T-helper 2 cell treated with Interferon-gamma antibody and Interleukin-4, amounts not matched to agents 100 ng/mL and 5 ng/mL, for 36 hours (primary cell): ENCODE measurements around the gene LRRC52. TPM values are rescaled to one million over a fixed set of nuclear protein-coding genes. Genes with fewer than 3 reads are reported as not detected.
"Not testable (repeated sequence)": the region's sequence is repeated elsewhere in the genome, so short reads cannot be mapped to it uniquely, and the experiment has no call there.

Experiments
- intact Hi-C: fragments of 100-400 bp; cut with micrococcal nuclease; formaldehyde crosslinking; loops from one replicate; pipeline ENCODE4 v1.15.1; 2023
- total RNA-seq: library from RNA; stranded (reverse); gene quantifications from 2 replicates; pipeline ENCODE4 v1.2.3, GENCODE V29; 2022

LRRC52 gene
- total RNA-seq, 1 donor from 2014 or later = not detected

DNA sequence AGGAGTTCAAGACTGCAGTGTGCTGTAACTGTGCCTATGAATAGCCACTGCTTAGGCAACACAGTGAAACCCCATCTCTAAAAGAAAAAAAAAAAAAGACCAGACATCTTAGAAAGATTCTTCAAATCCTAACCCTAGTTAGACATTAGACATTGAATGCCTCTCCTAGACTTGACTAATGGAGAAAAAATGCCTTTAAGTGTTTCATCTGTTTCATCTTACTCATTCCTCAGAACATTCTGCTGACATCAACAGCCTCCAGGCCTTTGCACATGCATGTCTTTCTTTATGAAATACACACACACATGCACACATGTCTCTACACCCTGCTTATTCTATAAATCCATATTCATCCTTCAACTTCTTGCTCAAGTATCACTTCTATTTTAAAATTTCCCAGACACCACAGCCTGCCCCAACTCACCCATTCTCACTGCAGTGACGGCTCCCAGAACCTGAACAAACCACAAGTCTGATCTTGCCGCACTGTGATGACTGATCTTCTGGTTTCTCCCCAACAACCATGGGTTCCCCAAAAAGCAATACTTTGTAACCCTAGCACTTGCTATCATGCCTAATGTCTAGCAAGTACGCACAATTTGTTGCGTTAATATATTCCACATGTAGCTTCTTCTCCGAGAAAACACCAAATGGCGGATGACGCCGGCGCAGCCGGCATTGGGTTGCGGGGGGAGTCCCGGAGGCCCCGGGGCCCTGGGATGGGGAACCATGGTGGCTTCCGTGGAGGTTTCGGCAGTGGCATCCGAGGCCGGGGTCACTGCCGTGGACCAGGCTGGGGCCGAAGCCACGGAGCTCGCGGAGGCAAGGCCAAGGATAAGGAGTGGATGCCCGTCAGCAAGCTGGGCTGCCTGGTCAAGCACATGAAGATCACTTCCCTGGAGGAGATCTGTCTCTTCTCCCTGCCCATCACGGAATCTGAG is 37.4 kb downstream of the LRRC52 start:
- intact Hi-C loops = no loop called here

DNA sequence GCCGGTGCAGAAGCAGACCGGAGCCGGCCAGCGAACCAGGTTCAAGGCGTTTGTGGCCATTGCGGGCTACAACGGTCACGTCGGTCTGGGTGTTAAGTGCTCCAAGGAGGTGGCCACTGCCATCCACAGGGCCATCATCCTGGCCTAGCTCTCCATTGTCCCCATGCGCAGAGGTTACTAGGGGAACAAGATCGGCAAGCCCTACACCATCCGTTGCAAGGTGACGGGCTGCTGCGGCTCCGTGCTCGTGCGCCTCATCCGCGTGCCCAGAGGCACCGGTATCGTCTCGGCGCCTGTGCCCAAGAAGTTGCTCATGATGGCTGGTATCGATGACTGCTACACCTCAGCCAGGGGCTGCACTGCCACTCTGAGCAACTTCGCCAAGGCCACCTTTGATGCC is 38.1 kb downstream of the LRRC52 start:
- intact Hi-C loops = no loop called here

DNA sequence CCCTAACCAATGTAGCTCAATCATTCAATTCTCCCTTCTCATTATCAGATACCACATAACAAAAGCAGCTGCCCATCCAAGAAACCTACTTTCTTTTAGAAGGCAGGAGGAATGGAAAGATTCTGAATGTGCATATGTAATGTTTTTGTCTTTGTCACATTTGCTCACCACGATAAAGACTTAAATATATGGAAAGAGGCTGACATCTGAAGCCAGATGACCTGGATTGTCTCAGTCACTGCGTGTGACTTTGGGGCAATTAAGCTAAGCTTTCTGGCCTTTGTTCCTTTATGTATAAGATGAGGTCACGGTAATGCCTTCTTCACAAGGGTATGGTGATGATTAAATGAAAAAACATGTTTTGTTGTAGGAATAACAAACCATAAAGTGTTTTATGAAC is 42.6 kb downstream of the LRRC52 start:
- intact Hi-C loops = no loop called here

DNA sequence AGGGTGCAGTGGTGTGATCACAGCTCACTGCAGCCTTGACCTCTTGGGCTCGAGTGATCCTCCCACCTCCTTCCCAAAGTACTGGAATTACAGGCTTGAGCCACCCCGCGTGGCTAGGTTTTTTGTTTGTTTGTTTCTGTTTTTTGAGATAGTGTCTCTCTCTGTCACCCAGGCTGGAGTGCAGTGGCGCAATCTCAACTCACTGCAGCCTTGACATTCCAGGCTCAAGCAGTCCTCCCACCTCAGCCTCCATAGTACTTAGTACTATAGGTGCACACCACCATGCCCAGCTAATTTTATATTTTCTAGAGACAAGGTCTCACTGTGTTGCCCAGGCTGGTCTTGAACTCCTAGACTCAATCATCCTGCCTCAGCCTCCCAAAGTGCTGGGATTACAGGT is 47.6 kb downstream of the LRRC52 start:
- intact Hi-C loops = loop anchor here (10.0 kb wide), 1 partner anchor 573 kb away; the partner anchor contains the start of gene FAM78B

DNA sequence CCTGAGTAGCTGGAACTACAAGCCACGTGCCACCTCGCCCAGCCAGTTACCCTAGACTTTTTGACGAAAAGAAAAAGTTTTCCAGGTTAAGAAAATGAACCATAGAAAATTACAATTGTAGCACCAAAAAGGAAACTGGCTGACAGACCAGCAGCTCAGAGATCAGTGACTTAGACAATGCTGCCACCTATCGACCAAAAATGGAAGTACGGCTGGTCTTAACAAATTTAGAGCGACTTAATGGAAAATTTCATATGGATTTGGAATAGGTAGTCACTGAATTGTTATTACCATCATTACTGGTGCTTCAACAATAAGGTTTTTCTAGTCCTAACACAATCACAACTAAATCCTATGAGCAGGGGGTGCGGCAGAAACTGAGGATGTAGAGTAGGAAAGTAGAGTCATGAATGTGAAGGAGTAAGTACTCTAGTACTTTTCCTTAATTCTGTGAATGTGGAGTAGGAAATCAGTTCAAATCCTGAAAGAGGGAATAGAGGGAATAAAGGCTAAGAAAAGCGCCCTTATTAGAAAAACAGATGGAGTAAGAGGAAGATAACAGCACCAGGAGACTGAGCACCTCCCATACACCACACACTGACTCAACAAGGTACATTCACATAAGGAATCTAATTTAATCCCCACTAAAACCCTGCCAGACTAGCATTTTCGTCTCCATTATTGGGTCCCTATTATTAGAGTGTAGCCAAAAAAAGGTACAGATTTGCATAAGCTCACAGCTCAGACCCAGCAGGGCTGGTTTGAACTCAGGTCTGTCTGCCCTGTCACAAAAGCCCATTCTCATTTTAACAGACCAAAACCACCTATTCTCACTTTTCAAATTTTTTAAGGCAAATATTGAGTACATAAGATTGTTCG is 49.4 kb downstream of the LRRC52 start:
- intact Hi-C loops = loop anchor here (1.0 to 10.0 kb wide), 6 partner anchors 189 to 572 kb away; partner anchors contain the start of gene FAM78B

DNA sequence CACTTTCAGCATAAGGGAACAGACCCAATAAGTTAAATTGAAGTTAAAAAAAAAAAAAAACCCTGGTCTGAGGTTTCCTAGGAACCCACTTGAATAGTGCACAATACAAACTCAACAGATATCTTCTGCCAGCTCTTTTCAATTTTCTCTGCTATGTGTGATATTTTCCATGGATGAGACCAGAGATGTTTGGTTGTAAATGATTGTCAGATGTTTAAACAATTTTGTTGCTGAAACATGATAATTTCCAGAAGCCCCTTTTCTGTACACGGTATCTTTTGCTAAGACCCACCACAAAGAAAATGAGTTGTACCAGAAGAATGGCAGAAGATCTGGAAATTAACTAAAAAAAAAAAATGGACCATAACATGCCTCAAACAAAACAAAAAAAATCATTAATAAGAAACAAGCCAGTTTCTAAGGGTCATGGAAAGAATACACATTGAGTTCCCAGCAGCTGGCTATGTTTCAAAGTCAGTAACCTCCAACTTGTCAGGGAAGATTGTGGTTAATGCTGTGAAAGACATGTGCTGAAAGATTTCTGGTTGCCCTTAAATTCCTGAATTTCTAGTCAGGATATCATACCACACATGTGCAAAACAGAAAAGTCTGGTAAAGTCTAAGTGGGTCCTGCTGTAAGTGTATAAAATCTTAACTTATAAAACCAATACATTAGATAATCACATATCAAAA is 51.6 kb downstream of the LRRC52 start:
- intact Hi-C loops = loop anchor here (10.0 kb wide), 1 partner anchor 569 kb away; the partner anchor contains the start of gene FAM78B

DNA sequence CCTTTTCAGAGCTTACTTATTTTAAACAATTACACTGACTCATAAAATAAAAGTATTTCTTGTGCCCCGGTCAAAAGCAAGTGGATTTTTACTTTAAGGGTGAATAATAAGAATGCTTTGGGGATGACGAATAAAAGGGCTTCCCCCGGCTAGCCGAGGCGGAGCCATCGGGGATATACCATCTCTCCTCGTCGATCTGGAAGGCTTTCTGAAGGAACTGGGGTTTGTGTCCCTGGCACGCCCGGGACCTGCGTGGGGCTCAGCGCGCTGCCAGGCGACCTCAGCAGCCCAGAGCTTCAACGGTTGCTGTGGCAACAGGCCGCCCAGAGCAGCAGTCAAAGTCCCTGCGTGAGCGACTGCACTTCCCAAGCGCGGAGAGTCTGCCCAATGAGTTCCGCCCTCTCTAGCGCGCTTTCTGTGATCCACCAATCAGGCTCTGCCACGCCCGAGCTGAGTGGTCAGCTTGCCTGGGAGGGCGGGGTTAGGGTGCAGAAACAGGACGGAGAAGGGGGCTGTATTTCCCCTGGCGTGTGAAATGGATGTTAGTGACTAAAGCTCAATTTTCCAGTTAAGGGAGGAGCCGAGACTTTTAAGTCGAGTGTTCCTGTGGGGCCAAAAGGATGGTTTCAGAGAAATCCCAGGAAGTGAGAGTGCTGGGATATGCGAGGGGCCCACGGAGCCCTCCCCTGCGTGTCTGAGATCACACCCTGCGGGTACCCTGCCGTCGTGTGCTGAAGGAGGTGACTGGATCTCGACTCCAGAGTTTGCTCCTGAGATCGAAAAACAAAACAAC is 54.3 kb downstream of the LRRC52 start:
- intact Hi-C loops = loop anchor here (1.0 to 10.0 kb wide), 6 partner anchors 32 to 567 kb away; partner anchors contain the start of genes ALDH9A1, FAM78B, TMCO1 and UCK2

DNA sequence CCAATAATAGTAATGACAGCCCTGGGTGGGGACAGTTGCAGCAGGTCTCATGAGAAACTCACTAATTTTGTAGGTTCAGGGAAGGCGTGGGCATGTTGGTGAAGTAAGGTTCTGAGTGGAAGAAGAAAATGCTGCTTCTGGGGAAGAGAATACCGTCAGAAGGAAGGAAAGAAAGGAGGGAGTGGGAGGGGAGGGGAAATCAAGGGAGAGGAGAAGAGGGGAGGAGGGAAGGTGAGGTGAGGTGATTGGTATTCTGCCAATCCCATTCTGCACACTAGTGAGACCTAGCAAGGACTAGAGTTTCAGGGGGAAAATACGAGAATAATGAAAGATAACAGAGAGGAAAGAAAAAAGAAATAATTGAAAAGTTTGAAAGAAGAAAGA is 54.9 kb downstream of the LRRC52 start:
- intact Hi-C loops = loop anchor here (1.0 to 10.0 kb wide), 6 partner anchors 32 to 566 kb away; partner anchors contain the start of genes ALDH9A1, FAM78B, TMCO1 and UCK2

DNA sequence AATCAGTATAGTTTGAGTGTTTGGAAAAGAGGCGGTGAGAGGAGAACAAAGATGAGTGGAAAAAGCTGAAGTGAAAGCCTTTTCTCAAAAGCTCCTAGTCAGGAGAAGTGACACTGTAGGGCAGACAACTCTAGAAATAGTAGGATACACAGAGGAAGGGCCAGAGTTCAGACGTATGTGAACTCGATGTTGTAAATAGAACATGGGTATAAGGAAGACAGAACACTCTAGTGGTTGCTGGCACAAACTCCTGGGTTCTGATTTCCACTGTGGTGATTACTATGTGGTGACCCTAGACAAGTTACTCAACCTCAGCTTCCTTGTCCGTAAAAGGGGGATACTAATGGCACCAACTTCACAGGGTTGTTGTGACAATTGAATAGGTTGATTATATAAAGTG is 57.0 kb downstream of the LRRC52 start:
- intact Hi-C loops = loop anchor here (1.0 to 5.0 kb wide), 3 partner anchors 118 to 892 kb away; no protein-coding TSS in a partner anchor

DNA sequence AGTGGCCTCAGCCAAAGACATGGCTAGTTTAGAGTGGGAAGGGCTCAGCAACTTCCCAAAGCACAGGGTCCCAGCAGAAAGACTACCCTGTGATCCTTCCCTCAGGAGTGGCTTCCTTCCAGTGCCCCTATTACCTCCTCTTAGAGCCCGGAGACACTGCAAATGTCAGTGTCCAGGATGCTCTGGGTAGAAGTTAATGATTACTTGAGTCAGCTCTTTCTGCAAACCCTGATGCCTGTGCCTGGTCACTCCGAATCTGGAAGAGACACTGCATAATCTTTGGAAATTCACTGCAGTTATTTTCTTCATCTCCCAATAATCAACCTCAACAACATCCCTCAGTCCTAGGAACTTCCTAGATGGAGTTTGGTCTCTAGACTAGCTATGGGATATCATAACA is 60.0 kb downstream of the LRRC52 start:
- intact Hi-C loops = loop anchor here (5.0 kb wide), 1 partner anchor 888 kb away; no protein-coding TSS in a partner anchor

DNA sequence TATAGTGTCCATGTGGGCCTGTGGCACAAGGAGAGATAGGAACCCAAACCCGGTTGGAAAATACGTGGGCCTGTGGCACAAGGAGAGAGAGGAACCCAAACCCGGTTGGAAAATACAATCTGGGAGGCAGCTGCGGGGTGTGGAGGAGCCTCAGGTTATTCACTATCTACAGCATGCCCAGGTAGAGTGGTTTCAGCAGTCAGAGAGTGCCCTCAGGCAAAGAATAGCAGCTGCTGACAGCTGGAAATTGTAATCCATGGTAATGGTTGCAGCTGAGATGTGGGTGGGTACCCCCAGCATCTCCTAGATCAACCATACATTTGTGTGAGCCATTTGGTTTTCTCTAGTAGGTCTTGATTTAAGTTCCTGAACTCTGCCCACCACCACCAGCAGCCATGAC is 61.4 kb downstream of the LRRC52 start:
- intact Hi-C loops = no loop called here

DNA sequence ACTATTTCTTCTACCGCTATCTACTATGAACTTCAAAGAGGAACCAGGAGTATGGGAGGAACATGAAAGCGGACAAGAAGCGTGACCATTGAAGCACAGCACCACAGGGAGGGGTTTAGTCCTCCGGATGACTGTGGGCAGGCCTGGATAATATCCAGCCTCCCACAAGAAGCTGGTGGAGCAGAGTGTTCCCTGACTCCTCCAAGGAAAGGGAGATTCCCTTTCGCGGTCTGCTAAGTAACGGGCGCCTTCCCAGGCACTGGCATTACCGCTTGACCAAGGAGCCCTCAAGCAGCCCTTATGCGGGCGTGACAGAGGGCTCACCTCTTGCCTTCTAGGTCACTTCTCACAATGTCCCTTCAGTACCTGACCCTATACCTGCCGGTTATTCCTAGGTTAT is 62.9 kb downstream of the LRRC52 start:
- intact Hi-C loops = not testable (repeated sequence)

DNA sequence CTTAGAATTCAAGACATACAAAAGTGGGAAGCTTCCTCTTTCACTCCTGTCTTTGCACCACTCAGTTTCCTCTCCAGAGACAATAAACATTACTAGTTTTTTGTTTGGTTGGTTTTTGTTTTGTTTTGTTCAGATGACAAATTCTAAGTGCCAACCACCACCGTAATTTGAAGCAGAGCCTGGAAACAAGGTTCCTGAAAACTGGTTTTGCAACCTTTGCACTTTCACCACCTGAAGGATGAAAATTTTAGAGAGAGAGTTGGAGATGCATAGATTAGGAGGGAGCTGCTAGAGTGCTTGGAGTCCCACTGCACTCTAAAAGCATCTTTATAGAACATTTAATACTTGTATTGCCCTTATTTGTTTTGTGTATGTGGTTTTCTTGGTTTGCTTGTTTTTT is 67.1 kb downstream of the LRRC52 start:
- intact Hi-C loops = no loop called here

DNA sequence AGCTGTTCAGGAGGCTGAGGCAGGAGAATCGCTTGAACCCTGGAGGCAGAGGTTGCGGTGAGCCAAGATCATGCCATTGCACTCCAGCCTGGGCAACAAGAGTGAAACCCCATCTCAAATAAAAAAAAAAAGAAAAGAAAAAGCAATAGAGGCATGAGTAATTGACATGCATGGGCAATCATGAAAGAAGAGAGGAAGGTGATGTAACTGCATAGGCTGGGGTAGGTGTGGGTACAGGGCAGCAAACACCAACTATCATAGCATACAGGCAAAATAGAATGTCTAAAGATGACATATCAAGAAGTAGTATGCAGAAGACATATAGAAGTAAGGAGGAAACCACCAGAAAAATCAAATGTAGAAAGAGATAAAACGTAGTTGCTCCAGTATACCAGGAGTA is 68.3 kb downstream of the LRRC52 start:
- intact Hi-C loops = no loop called here

Other genes starting within 250 kb of the LRRC52 start
- gene LMX1A, start 187.3 kb upstream of the LRRC52 start, total RNA-seq = not detected in 2 replicates
- gene RXRG, start 98.9 kb upstream of the LRRC52 start, total RNA-seq = not detected in 2 replicates
- 100 and 101 TPM in 2 replicates for gene MGST3, start 87.2 kb downstream of the LRRC52 start, total RNA-seq
- 56.7 and 57.3 TPM in 2 replicates for gene ALDH9A1, start 154.6 kb downstream of the LRRC52 start, total RNA-seq
- gene TMCO1, start 224.9 kb downstream of the LRRC52 start, total RNA-seq = 103 and 105 TPM in 2 replicates